K562 (cell line): ENCODE results near the gene ZNF428. TPM values are rescaled to one million over a fixed set of nuclear protein-coding genes. Genes with fewer than 3 reads are reported as not detected.
A peak's percentile ranks its signal among the peaks of the same experiment; 100 is the strongest.

ENCODE experiments used
- ATAC-seq: fragments of 200-7000 bp; cut with Tn5 transposase; 3 replicates; pipeline ENCODE4 v1.9.1; 2020; ENCODE audit warnings: moderate library complexity
- BruUV-seq: library from RNA; stranded (reverse); fragments of 400-500 nt; replicated peaks from 2 replicates; lab custom pipeline; 2021; lab: Mats Ljungman, UMichigan
- CTCF ChIA-PET: fragments of 300-600 bp; formaldehyde crosslinking; extraction: SDS; loops from one replicate; lab custom pipeline; 2021; ENCODE audit warnings: low intra/inter-chr PET ratio; lab: Yijun Ruan, JAX
- POLR2A ChIA-PET: fragments of 300-600, 350-650 bp; sonication (Branson Sonifier 250); formaldehyde crosslinking; extraction: SDS; loops from one replicate; lab custom pipeline; 2021; ENCODE audit warnings: antibody characterized with exemption, inconsistent platforms; lab: Yijun Ruan, JAX
- DNase-seq, 4 experiments: peaks; one replicate each; pipeline versions ENCODE4 v3.0.0 to v3.0.0-alpha.2; 2011 to 2018; ENCODE audit warnings: low spot score in 3 of 4, mixed read lengths in 3 of 4; ENCODE audit errors: extremely low read depth in 1 of 4
- FAIRE-seq: peaks from 2 replicates; lab custom pipeline; 2011; peaks lifted over from hg19 to GRCh38; lab: Jason Lieb, UNC
- H2AFZ ChIP-seq: 2 replicates; pipeline ENCODE4 v1.6.0; 2011; ENCODE audit warnings: low read depth, low read length, control low read depth, inconsistent platforms
- H3K27ac ChIP-seq: fragments of 200-600 bp; 3 replicates; pipeline ENCODE4 v1.8.0; 2011; ENCODE audit warnings: low read depth, mild to moderate bottlenecking, control low read depth, inconsistent platforms, low read length, moderate library complexity, mixed read lengths; ENCODE audit errors: extremely low read depth
- H3K27me3 ChIP-seq, 2 experiments: fragments of 300-600 bp in 1 of 2; 2 replicates in 1 of 2; 3 replicates in 1 of 2; pipeline versions ENCODE4 v1.6.0 to v1.8.0; 2011; ENCODE audit warnings: inconsistent platforms in 2 of 2, low read length in 2 of 2, mild to moderate bottlenecking in 1 of 2, mixed read lengths in 1 of 2, moderate library complexity in 1 of 2; ENCODE audit not compliant: control insufficient read depth in 2 of 2, insufficient read depth in 2 of 2
- H3K36me3 ChIP-seq: fragments of 300-600 bp; 3 replicates; pipeline ENCODE4 v1.8.0; 2011; ENCODE audit warnings: mild to moderate bottlenecking, low read length, inconsistent platforms; ENCODE audit not compliant: control insufficient read depth, insufficient read depth
- H3K4me1 ChIP-seq, 2 experiments: fragments of 200-600 bp in 1 of 2; replicated peaks in 1 of 2; 2 replicates in 1 of 2; 3 replicates in 1 of 2; pipeline versions ENCODE4 v1.5.1 to v1.8.0; 2011; ENCODE audit warnings: inconsistent platforms in 2 of 2, low read length in 2 of 2, mild to moderate bottlenecking in 1 of 2, mixed read lengths in 1 of 2, moderate library complexity in 1 of 2; ENCODE audit not compliant: control insufficient read depth in 2 of 2, insufficient read depth in 2 of 2
- H3K4me2 ChIP-seq: 2 replicates; pipeline ENCODE4 v1.6.1; 2011; ENCODE audit warnings: low read length, control low read depth, inconsistent platforms, mixed read lengths; ENCODE audit not compliant: insufficient read depth
- H3K4me3 ChIP-seq: fragments of 200-600 bp; sonication (generic), shearing (Covaris generic); 2 replicates; pipeline ENCODE4 v1.5.1; 2016; ENCODE audit warnings: control low read depth, inconsistent platforms
- H3K79me2 ChIP-seq: fragments of 200-600 bp; 3 replicates; pipeline ENCODE4 v1.8.0; 2011; ENCODE audit warnings: low read length, inconsistent platforms; ENCODE audit not compliant: control insufficient read depth, insufficient read depth
- H3K9ac ChIP-seq, 2 experiments: 2 replicates each; pipeline versions ENCODE4 v1.6.0 to v1.6.1; 2011; ENCODE audit warnings: low read depth in 2 of 2, low read length in 2 of 2, control low read depth in 1 of 2, inconsistent platforms in 1 of 2, mild to moderate bottlenecking in 1 of 2, mixed read lengths in 1 of 2; ENCODE audit not compliant: insufficient read depth in 1 of 2
- H3K9me1 ChIP-seq: one replicate; pipeline ENCODE4 v1.6.0; 2011; ENCODE audit warnings: inconsistent platforms, mild to moderate bottlenecking, low read length, moderate library complexity; ENCODE audit not compliant: control insufficient read depth, insufficient read depth
- H3K9me3 ChIP-seq: replicated peaks from 2 replicates; pipeline ENCODE4 v1.5.1; 2011; ENCODE audit warnings: low read depth, low read length, inconsistent platforms; ENCODE audit not compliant: control insufficient read depth, insufficient read depth
- H4K20me1 ChIP-seq: replicated peaks from 2 replicates; pipeline ENCODE4 v1.6.1; 2011; ENCODE audit warnings: low read length, inconsistent platforms, mixed read lengths; ENCODE audit not compliant: control insufficient read depth, insufficient read depth
- CBFA2T2 ChIP-seq: fragments of 450-650 bp; conservative IDR thresholded peaks from 2 replicates; pipeline ENCODE4 v1.6.1; 2017; ENCODE audit warnings: mild to moderate bottlenecking
- CBX3 ChIP-seq, 2 experiments: IDR thresholded peaks; 1 replicate in 1 of 2; 2 replicates in 1 of 2; pipeline ENCODE4 v1.6.1; 2012; ENCODE audit warnings: inconsistent platforms in 2 of 2, low read length in 2 of 2, borderline replicate concordance in 1 of 2, control low read depth in 1 of 2
- ESRRA ChIP-seq: fragments of 450-650 bp; IDR thresholded peaks from 2 replicates; pipeline ENCODE4 v1.6.1; 2014; ENCODE audit warnings: low read depth, mild to moderate bottlenecking, moderate library complexity, borderline replicate concordance
- KAT2B ChIP-seq: IDR thresholded peaks from one replicate; pipeline ENCODE4 v1.6.1; 2012; ENCODE audit warnings: low read depth, mild to moderate bottlenecking, control low read depth, inconsistent platforms, low read length, moderate library complexity
- MCM2 ChIP-seq: fragments of 450-650 bp; IDR thresholded peaks from 2 replicates; pipeline ENCODE4 v1.6.1; 2017; ENCODE audit warnings: low read depth, mild to moderate bottlenecking
- NFE2L1 ChIP-seq: fragments of 450-650 bp; IDR thresholded peaks from 2 replicates; pipeline ENCODE4 v1.6.1; 2016; ENCODE audit warnings: missing genetic modification characterization, low read depth, mild to moderate bottlenecking, missing compliant biosample characterization, moderate library complexity, borderline replicate concordance
- NFXL1 ChIP-seq: fragments of 450-650 bp; formaldehyde crosslinking; IDR thresholded peaks from 2 replicates; pipeline ENCODE4 v1.4.0; 2021; ENCODE audit warnings: mild to moderate bottlenecking
- PKNOX1 ChIP-seq: fragments of 450-650 bp; IDR thresholded peaks from 2 replicates; pipeline ENCODE4 v1.6.1; 2016
- POLR2B ChIP-seq: fragments of 450-650 bp; IDR thresholded peaks from 2 replicates; pipeline ENCODE4 v1.6.1; 2018; ENCODE audit warnings: low read depth; ENCODE audit not compliant: partially characterized antibody
- PTTG1 ChIP-seq: fragments of 450-650 bp; IDR thresholded peaks from 2 replicates; pipeline ENCODE4 v1.6.1; 2016; ENCODE audit warnings: low read depth, mild to moderate bottlenecking, missing genetic modification characterization, missing compliant biosample characterization
- RCOR1 ChIP-seq, 2 experiments: IDR thresholded peaks; 2 replicates each; pipeline ENCODE4 v1.6.1; 2012; ENCODE audit warnings: low read depth in 2 of 2, low read length in 2 of 2, borderline replicate concordance in 1 of 2, improper control_type of control experiment in 1 of 2
- RNF2 ChIP-seq: sonication (generic); IDR thresholded peaks from 2 replicates; pipeline ENCODE4 v1.6.1; 2016
- STAG1 ChIP-seq: sonication (generic); formaldehyde crosslinking; IDR thresholded peaks from 2 replicates; pipeline ENCODE4 v1.5.0; 2020; ENCODE audit warnings: missing genetic modification reagents, borderline replicate concordance
- ZNF239 ChIP-seq: fragments of 250-450 bp; sonication (Bioruptor Pico); IDR thresholded peaks from 2 replicates; pipeline ENCODE4 v1.4.0; 2020; ENCODE audit warnings: mild to moderate bottlenecking
- ZNF518B ChIP-seq: fragments of 250-450 bp; sonication (Bioruptor Pico); IDR thresholded peaks from 2 replicates; pipeline ENCODE4 v1.5.0; 2021; ENCODE audit warnings: mild to moderate bottlenecking, moderate library complexity
- WGBS: fragments of 100-300 bp; shearing (Covaris generic); methylation state at CpG from one replicate; pipeline ENCODE4 v1.1.6; 2016; ENCODE audit warnings: low coverage, mixed read lengths; ENCODE audit not compliant: insufficient coverage; ENCODE audit errors: missing lambda C conversion rate; 5-methylcytosine and 5-hydroxymethylcytosine counted together
- in situ Hi-C: fragments of 300-500 bp; cut with MboI; formaldehyde crosslinking; loops from 4 replicates; pipeline ENCODE4 v1.15.0; 2018; ENCODE audit warnings: inconsistent platforms, mixed read lengths
- intact Hi-C: fragments of 100-400 bp; cut with micrococcal nuclease; formaldehyde crosslinking; loops from 2 replicates; pipeline ENCODE4 v1.14.2; 2022
- polyA plus RNA-seq, 8 experiments: library from polyadenylated mRNA; depleted of rRNA in 4 of 8; stranded (reverse) in 5 of 8; unstranded in 3 of 8; fragments of >200 nt; fragmentation: Nextera tagmentation in 2 of 8; fragmentation: Illumina TruSeq in 1 of 8; extraction: Ambion mirVana in 2 of 8; extraction: Trizol in 1 of 8; gene quantifications; 2 replicates each; pipeline versions ENCODE4 v1.2.1 to v1.2.3, GENCODE V29; 2011 to 2014; ENCODE audit warnings: inconsistent platforms in 1 of 8, missing spikeins in 1 of 8
- total RNA-seq, 7 experiments: library from RNA; depleted of rRNA in 6 of 7; stranded (reverse); fragments of >200 nt in 6 of 7; fragmentation: Illumina TruSeq in 2 of 7; extraction: Trizol in 2 of 7; gene quantifications; 2 replicates each; pipeline versions ENCODE4 v1.2.1 to v1.2.3, GENCODE V29; 2011 to 2021; ENCODE audit warnings: low replicate concordance in 1 of 7
- TF ChIP-seq, protein P1 (sequence below): fragments of 250-450 bp; sonication (Bioruptor Pico); IDR thresholded peaks from 2 replicates; pipeline ENCODE4 v1.5.0; 2021

The ZNF428 gene
- total and polyA plus RNA-seq, 9 of the 15 experiments (the other 6 are each of a cell fraction or from before 2014, with no cell fraction given): 0.15 to 85.7 (median 15.9) TPM

DNA sequence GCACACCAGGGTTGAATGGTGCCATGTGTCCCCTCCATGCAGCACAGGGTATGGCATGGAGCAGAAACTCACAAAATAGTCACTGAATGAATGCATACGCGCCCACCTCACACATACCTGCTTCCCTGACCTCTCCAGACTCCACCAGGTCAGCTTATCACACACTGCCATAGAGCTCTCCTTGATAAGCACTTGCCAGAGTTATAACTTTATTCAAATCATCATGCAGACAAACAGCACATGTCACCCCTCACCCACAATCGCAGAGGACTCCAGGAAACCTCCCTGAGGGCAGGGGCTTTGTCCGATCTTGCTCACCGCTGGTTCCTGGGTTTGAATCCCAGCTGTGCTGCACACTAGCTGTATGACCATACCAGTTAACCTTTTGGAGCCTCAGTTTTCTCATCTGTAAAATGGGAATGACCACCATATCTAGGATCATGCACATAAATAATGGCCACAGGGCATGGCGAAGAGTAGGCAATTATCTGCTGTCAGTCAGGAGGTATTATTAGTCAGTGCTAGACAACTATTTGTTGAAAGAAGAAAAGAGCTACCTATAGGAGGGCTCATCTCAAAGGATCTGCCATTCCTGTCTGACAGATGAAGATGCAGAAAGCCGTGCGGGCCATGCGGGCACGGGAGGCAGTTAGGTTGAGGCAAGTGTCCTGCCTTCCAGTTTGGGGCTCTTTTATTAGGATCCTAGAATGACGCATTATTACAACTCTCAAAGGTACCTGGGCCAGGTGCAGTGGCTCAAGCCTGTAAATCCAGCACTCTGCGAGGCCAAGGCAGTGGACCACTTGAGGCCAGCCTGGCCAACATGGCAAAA, 58.1 kb downstream of the ZNF428 start:
- no peak overlapping the region for H2AFZ ChIP-seq
- FAIRE-seq (no peak), DNase-seq (no peak), ATAC-seq (peak; percentile 21; the same call in 1 of the 3 replicates)
- H3K9me1 ChIP-seq: no peaks in the 10 kb centered on the region
- 81% methylated on average over 12 of the region's 12 CpGs for WGBS
- no peak overlapping the region for H3K4me3 ChIP-seq
- H3K4me1 ChIP-seq: peaks cover 3 to 4% of the 10 kb centered on the region in 2 experiments; a peak in 4 of 5 replicates
- no peak overlapping the region for H3K4me2 ChIP-seq
- H3K36me3 ChIP-seq: peaks cover 45% of the 10 kb centered on the region; the same call in 2 of the 3 replicates
- ChIA-PET CTCF (no interaction called here), POLR2A (interaction anchor here (3.6 kb wide), 1 partner anchor 10 kb away, joined by 19 read pairs; no protein-coding TSS in a partner anchor)
- H3K9me3 ChIP-seq: no peaks in the 10 kb centered on the region
- H3K27me3 ChIP-seq: no peaks in the 10 kb centered on the region
- in situ Hi-C loops: no loop called here
- intact Hi-C loops: no loop called here
- BruUV-seq: no TSS peak
- no peaks in the 10 kb centered on the region; the same call in 1 of the 2 replicates for H4K20me1 ChIP-seq
- no peaks in the 10 kb centered on the region for H3K79me2 ChIP-seq
- no peak overlapping the region for H3K9ac ChIP-seq
- peak overlapping the region; percentile 18; the same call in 1 of the 3 replicates for H3K27ac ChIP-seq
- no peak for TF ChIP-seq ZNF239 (CRISPR knock-in tag)
- TF ChIP-seq RNF2: no peak
- TF ChIP-seq PTTG1 (tag): no peak
- 0 out of 4 replicates have a peak, but pooled peaks of 1 of the 2 experiments have one; percentile 28 for TF ChIP-seq RCOR1 (IDR thresholded peaks at IDR 0.05; ENCODE audit: borderline replicate concordance in 1 of 2, low read depth in 2 of 2, low read length in 2 of 2)
- no peak for TF ChIP-seq NFE2L1 (tag)
- no peak for TF ChIP-seq NFXL1 (CRISPR knock-in tag)
- TF ChIP-seq PKNOX1: 0 out of 2 replicates have a peak, but pooled peaks have one; percentile 13
- no peak for TF ChIP-seq ZNF518B
- TF ChIP-seq, protein P1, sequence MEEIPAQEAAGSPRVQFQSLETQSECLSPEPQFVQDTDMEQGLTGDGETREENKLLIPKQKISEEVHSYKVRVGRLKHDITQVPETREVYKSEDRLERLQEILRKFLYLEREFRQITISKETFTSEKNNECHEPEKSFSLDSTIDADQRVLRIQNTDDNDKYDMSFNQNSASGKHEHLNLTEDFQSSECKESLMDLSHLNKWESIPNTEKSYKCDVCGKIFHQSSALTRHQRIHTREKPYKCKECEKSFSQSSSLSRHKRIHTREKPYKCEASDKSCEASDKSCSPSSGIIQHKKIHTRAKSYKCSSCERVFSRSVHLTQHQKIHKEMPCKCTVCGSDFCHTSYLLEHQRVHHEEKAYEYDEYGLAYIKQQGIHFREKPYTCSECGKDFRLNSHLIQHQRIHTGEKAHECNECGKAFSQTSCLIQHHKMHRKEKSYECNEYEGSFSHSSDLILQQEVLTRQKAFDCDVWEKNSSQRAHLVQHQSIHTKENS (CRISPR knock-in tag): no peak
- TF ChIP-seq CBX3 (IDR thresholded peaks at IDR 0.05; ENCODE audit: borderline replicate concordance in 1 of 2, low read length in 2 of 2): peak in 1 of 2 experiments; percentile 66; a peak in 1 of 3 replicates
- no peak for TF ChIP-seq KAT2B
- TF ChIP-seq STAG1 (CRISPR knock-in tag): no peak
- peak; percentile 13; the same call in 1 of the 2 replicates for TF ChIP-seq CBFA2T2
- TF ChIP-seq POLR2B: no peak
- TF ChIP-seq MCM2: no peak
- TF ChIP-seq ESRRA: peak; percentile 83
